HCT116 (cell line): ENCODE results near the gene ZNF358. TPM values are rescaled to one million over a fixed set of nuclear protein-coding genes. Genes with fewer than 3 reads are reported as not detected.

Experiments
- ATAC-seq: fragments of 200-7000 bp; cut with Tn5 transposase; 2 replicates; pipeline ENCODE4 v1.9.1; 2020; ENCODE audit warnings: mild to moderate bottlenecking, moderate library complexity
- BruUV-seq: library from RNA; stranded (reverse); fragments of 400-500 nt; replicated peaks from 2 replicates; lab custom pipeline; 2021; lab: Mats Ljungman, UMichigan
- CTCF ChIA-PET: fragments of 300-600 bp; sonication (Branson Sonifier 250); formaldehyde crosslinking; loops from one replicate; lab custom pipeline; 2021; ENCODE audit warnings: antibody characterized with exemption; lab: Charles Lee
- POLR2A ChIA-PET: fragments of 300-600, 350-600 bp; sonication (Branson Sonifier 250); formaldehyde crosslinking; loops from one replicate; lab custom pipeline; 2021; ENCODE audit warnings: antibody characterized with exemption; lab: Charles Lee
- RAD21 ChIA-PET, 2 experiments: fragments of 300-600 bp; sonication (Branson Sonifier 250); formaldehyde crosslinking; loops; one replicate each; lab custom pipeline; 2023; ENCODE audit warnings: low total read pairs in 2 of 2; ENCODE audit not compliant: uncharacterized antibody in 2 of 2, unreplicated experiment in 2 of 2, low non-redundant PET in 1 of 2; lab: Charles Lee
- DNase-seq: peaks from one replicate; pipeline ENCODE4 v3.0.0-alpha.2; 2010; ENCODE audit warnings: low read depth, low spot score
- H2AFZ ChIP-seq: fragments of 200-600 bp; shearing (Covaris generic), sonication (generic); 2 replicates; pipeline ENCODE4 v1.6.1; 2017; ENCODE audit warnings: low read depth, mixed run types, mixed read lengths, antibody characterized with exemption, low read length; ENCODE audit not compliant: poor library complexity, severe bottlenecking
- H3K27ac ChIP-seq: 2 replicates; pipeline ENCODE4 v1.5.1; 2012; ENCODE audit warnings: low read depth, low read length
- H3K27me3 ChIP-seq: fragments of 200-600 bp; sonication (generic); 2 replicates; pipeline ENCODE4 v1.6.1; 2016; ENCODE audit warnings: mixed run types, low read length, mixed read lengths; ENCODE audit not compliant: insufficient read depth
- H3K36me3 ChIP-seq, 2 experiments: fragments of 200-500 bp in 1 of 2; fragments of 200-600 bp in 1 of 2; sonication (Bioruptor generic) in 1 of 2; sonication (generic) in 1 of 2; 2 replicates each; pipeline versions ENCODE4 v1.5.1 to v1.6.1; 2014 to 2016; ENCODE audit warnings: low read length in 2 of 2, inconsistent platforms in 1 of 2, mixed read lengths in 1 of 2, mixed run types in 1 of 2; ENCODE audit not compliant: insufficient read depth in 2 of 2, control insufficient read depth in 1 of 2
- H3K4me1 ChIP-seq, 2 experiments: fragments of 200-600 bp in 1 of 2; sonication (generic) in 1 of 2; 2 replicates each; pipeline versions ENCODE4 v1.5.1 to v1.6.1; 2012 to 2017; ENCODE audit warnings: low read length in 2 of 2, inconsistent platforms in 1 of 2, mild to moderate bottlenecking in 1 of 2, mixed read lengths in 1 of 2, mixed run types in 1 of 2, moderate library complexity in 1 of 2; ENCODE audit not compliant: insufficient read depth in 2 of 2, control insufficient read depth in 1 of 2
- H3K4me2 ChIP-seq: fragments of 200-600 bp; sonication (generic); 2 replicates; pipeline ENCODE4 v1.6.1; 2017; ENCODE audit warnings: mixed run types, low read length, mixed read lengths
- H3K4me3 ChIP-seq, 2 experiments: fragments of 200-600 bp in 1 of 2; sonication (generic) in 1 of 2; replicated peaks in 1 of 2; 2 replicates each; pipeline ENCODE4 v1.5.1; 2011 to 2016; ENCODE audit warnings: low read length in 2 of 2, control low read depth in 1 of 2, low read depth in 1 of 2, mild to moderate bottlenecking in 1 of 2, mixed read lengths in 1 of 2, mixed run types in 1 of 2
- H3K79me2 ChIP-seq: fragments of 200-600 bp; sonication (generic); 2 replicates; pipeline ENCODE4 v1.6.1; 2017; ENCODE audit warnings: mild to moderate bottlenecking, mixed run types, low read length, moderate library complexity, mixed read lengths; ENCODE audit not compliant: insufficient read depth
- H3K9ac ChIP-seq: fragments of 200-600 bp; sonication (generic); 2 replicates; pipeline ENCODE4 v1.6.1; 2016; ENCODE audit warnings: low read length, mixed read lengths
- H3K9me2 ChIP-seq: fragments of 200-600 bp; sonication (generic), shearing (Covaris generic); 2 replicates; pipeline ENCODE4 v1.6.1; 2017; ENCODE audit warnings: mixed run types, mild to moderate bottlenecking, moderate library complexity; ENCODE audit not compliant: insufficient read depth
- H3K9me3 ChIP-seq, 2 experiments: fragments of 200-500 bp in 1 of 2; fragments of 200-600 bp in 1 of 2; sonication (Bioruptor generic) in 1 of 2; sonication (generic) in 1 of 2; 2 replicates each; pipeline ENCODE4 v1.6.1; 2014 to 2017; ENCODE audit warnings: low read length in 2 of 2, mixed read lengths in 2 of 2, inconsistent platforms in 1 of 2, low read depth in 1 of 2, mild to moderate bottlenecking in 1 of 2, mixed run types in 1 of 2, moderate library complexity in 1 of 2; ENCODE audit not compliant: control insufficient read depth in 1 of 2, insufficient read depth in 1 of 2
- H4K20me1 ChIP-seq: fragments of 200-600 bp; sonication (generic), shearing (Covaris generic); 2 replicates; pipeline ENCODE4 v1.6.1; 2017; ENCODE audit warnings: mixed run types, mild to moderate bottlenecking, moderate library complexity; ENCODE audit not compliant: insufficient read depth
- EGR1 ChIP-seq: IDR thresholded peaks from 2 replicates; pipeline ENCODE4 v1.6.1; 2012; ENCODE audit warnings: low read depth
- FOSL1 ChIP-seq: IDR thresholded peaks from 2 replicates; pipeline ENCODE4 v1.6.1; 2012; ENCODE audit warnings: low read depth
- POLR2AphosphoS5 ChIP-seq: IDR thresholded peaks from 2 replicates; pipeline ENCODE4 v1.6.1; 2011; ENCODE audit warnings: mild to moderate bottlenecking, low read depth, low read length, moderate library complexity
- RAD21 ChIP-seq: IDR thresholded peaks from 2 replicates; pipeline ENCODE4 v1.6.1; 2012; ENCODE audit warnings: low read depth, mild to moderate bottlenecking
- SP1 ChIP-seq: IDR thresholded peaks from 2 replicates; pipeline ENCODE4 v1.6.1; 2012; ENCODE audit warnings: low read depth
- SRF ChIP-seq: IDR thresholded peaks from 2 replicates; pipeline ENCODE4 v1.6.1; 2012; ENCODE audit warnings: low read depth
- YY1 ChIP-seq: IDR thresholded peaks from 2 replicates; pipeline ENCODE4 v1.6.1; 2011; ENCODE audit warnings: low read length, low read depth, moderate library complexity, mild to moderate bottlenecking; ENCODE audit not compliant: insufficient replicate concordance; ENCODE audit errors: extremely low read depth
- intact Hi-C: fragments of 100-400 bp; cut with micrococcal nuclease; formaldehyde crosslinking; loops from 2 replicates; pipeline ENCODE4 v1.10.0; 2022
- total RNA-seq: library from RNA; stranded (reverse); gene quantifications from one replicate; pipeline ENCODE4 v1.2.1, GENCODE V29; 2021; ENCODE audit not compliant: unreplicated experiment
- TF ChIP-seq, protein P1 (sequence below), 3 experiments: fragments of 200-600 bp in 1 of 3; sonication (generic) in 1 of 3; IDR thresholded peaks in 2 of 3; conservative IDR thresholded peaks in 1 of 3; 2 replicates each; pipeline ENCODE4 v1.5.1; 2012 to 2017; ENCODE audit warnings: low read depth in 2 of 3, low read length in 2 of 3, antibody characterized with exemption in 1 of 3, borderline replicate concordance in 1 of 3, control low read depth in 1 of 3, mild to moderate bottlenecking in 1 of 3, mixed read lengths in 1 of 3, mixed run types in 1 of 3, moderate library complexity in 1 of 3; ENCODE audit not compliant: insufficient read depth in 1 of 3

Gene ZNF358
- total RNA-seq, 1 experiment from 2014 or later: 20.7 TPM

DNA sequence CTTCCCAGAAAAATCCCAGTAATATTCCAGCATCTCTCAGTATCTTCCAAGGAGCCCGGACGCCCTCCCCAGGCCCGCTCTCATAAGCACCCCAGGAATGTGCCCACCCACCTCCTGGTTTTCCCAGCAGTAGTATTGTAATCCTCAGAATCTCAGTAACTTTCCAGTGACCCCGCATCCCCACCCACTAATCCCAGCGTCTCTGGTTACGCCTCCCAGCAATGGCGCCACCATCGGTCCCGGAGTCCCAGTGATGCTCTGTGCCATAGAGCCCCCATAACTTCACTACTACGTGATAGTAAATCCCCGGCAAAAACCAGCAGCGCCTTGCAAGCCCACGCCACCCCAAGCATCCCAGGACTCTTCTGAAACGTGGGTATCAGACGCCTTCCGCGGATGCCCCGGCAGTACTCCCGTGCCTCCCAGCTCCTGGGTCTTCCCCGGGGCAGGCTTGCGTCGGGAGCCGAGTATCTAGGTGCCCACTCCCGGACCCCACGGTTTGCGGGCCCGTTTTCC lies 18.7 kb downstream of the ZNF358 start:
- no peaks in the 10 kb centered on the region for H3K9me2 ChIP-seq
- H3K27me3 ChIP-seq: no peaks in the 10 kb centered on the region
- H3K9me3 ChIP-seq: no peaks in the 10 kb centered on the region
- H3K4me1 ChIP-seq: peaks cover 4 to 30% of the 10 kb centered on the region in 2 experiments; a peak in 2 of 4 replicates
- intact Hi-C loops: loop anchor here (1.0 to 2.0 kb wide), 2 partner anchors 12 to 28 kb away; partner anchors contain the start of gene MCOLN1
- ChIA-PET CTCF (interaction anchor here (1.9 kb wide), 2 partner anchors 34 to 180 kb away, joined by 8 to 10 read pairs; no protein-coding TSS in a partner anchor), RAD21 (no interaction called here), POLR2A (interaction anchor here (0.5 to 1.4 kb wide), 3 partner anchors 11 to 39 kb away, joined by 3 to 4 read pairs (median 3); no protein-coding TSS in a partner anchor)
- peaks cover 4 to 5% of the 10 kb centered on the region in 2 experiments; a peak in 1 of 4 replicates for H3K36me3 ChIP-seq
- DNase-seq (no peak), ATAC-seq (peak; percentile 49)
- BruUV-seq: TSS peak; percentile 41
- H3K79me2 ChIP-seq: no peaks in the 10 kb centered on the region; the same call in 1 of the 2 replicates
- TF ChIP-seq, protein P1, sequence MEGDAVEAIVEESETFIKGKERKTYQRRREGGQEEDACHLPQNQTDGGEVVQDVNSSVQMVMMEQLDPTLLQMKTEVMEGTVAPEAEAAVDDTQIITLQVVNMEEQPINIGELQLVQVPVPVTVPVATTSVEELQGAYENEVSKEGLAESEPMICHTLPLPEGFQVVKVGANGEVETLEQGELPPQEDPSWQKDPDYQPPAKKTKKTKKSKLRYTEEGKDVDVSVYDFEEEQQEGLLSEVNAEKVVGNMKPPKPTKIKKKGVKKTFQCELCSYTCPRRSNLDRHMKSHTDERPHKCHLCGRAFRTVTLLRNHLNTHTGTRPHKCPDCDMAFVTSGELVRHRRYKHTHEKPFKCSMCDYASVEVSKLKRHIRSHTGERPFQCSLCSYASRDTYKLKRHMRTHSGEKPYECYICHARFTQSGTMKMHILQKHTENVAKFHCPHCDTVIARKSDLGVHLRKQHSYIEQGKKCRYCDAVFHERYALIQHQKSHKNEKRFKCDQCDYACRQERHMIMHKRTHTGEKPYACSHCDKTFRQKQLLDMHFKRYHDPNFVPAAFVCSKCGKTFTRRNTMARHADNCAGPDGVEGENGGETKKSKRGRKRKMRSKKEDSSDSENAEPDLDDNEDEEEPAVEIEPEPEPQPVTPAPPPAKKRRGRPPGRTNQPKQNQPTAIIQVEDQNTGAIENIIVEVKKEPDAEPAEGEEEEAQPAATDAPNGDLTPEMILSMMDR (IDR thresholded peaks at IDR 0.05 in 2 of 3, conservative IDR thresholded peaks at IDR 0.05 in 1 of 3; ENCODE audit: borderline replicate concordance in 1 of 3, insufficient read depth in 1 of 3, low read depth in 2 of 3, low read length in 2 of 3): peak in 1 of 3 experiments; percentile 12; a peak in 2 of 6 replicates
- TF ChIP-seq RAD21: peak; percentile 67
- TF ChIP-seq SP1: peak; percentile 80
- no peak for TF ChIP-seq FOSL1
- TF ChIP-seq EGR1: peak; percentile 53
- no peak for TF ChIP-seq SRF
- peak; percentile 87 for TF ChIP-seq YY1
- TF ChIP-seq POLR2AphosphoS5: no peak; the same call in 1 of the 2 replicates
- H2AFZ ChIP-seq: peak overlapping the region; percentile 5
- H3K27ac ChIP-seq: peak overlapping the region; percentile 81
- H3K4me3 ChIP-seq: peak overlapping the region; percentile 95 to 96
- peak overlapping the region; percentile 75 for H3K9ac ChIP-seq
- peak overlapping the region; percentile 94 for H3K4me2 ChIP-seq
- H4K20me1 ChIP-seq: no peaks in the 10 kb centered on the region
